GM21515 (cell line): ENCODE data around the gene OR14I1.

Experiments used
- ATAC-seq: cut with Tn5 transposase; IDR thresholded peaks from one replicate; pipeline ENCODE4 v1.9.1; 2021; ENCODE audit not compliant: unreplicated experiment

OR14I1 gene

GRCh38 chr1:248702714-248703113 lies at the start of gene OR14I1:
Gene OR14I1 (minus strand): TSS chr1:248702766.
- no peak for ATAC-seq

DNA sequence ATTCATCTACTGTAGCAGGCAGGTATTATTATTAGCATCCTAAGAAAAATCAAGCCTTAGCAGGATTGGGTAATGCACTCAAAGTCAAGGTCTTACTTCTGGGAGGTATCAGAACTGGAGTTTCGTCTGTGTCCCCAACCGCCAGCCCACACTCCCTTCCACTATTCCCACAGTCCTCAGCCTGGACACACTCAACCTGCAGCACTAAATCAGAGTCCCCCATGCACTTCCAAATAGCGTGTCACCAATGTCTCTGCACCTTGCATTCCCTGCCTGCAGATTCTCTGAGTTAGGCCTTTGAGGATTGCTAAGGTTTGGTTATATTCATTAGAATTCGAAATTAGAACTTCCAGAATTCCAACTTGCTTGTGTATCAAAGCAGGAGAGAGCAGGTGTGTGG lies 49.1 kb upstream of the OR14I1 start:
- ATAC-seq = no peak

DNA sequence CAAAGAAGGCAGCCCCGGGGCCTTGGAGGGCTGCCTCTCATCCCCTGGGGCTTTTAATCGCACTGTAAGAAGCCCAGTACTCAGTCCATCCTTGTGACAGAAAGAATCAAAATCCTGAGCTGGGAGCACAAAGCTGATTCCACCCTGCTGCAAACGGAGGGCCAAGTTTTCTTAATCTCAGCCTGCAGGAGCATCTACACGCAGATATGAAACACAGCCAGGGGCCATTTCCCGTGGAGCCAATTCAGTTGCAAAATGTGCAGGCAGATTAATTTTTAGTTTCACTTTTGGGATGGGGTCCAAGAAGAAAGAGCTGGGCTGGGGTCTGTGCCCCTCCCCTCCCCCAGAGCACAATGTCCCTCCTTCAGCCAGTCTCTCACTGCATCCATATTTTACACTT lies 48.6 kb upstream of the OR14I1 start:
- no peak for ATAC-seq

DNA sequence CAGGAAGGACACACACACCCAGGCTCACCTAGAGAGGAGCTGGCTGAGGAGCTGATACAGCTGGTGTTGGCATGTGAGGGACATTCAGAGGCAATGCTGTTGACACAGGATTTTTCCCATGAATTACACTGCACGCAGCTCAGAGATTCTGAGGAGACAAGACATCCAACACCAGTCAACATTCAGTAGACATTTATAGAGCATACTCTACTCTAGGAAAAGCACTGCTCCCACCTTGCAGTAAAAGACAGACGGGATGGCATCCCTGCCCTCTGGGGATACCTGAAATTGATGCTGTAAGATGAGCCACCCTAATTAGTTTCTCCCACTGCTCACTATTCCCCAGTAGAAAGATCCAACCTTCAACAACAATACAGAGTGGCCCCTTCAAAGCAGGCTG lies 47.9 kb upstream of the OR14I1 start:
- ATAC-seq = no peak

DNA sequence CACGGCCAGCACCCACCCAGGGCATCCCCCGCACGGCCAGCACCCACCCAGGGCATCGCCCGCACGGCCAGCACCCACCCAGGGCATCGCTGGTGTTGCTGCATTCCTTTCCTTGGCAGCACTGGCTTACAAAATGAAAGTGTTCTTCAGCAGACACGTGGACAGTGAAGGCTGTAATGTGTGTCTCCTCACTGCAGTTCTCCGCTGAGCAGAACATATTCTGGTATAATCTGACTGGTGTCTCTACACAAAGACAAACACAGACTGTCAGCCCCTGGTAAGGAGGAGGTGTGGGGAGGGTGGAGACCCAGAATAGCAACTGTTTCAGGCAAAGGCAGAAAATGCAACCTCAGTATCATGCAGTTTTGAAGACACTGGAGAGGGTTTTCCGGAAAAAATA lies 45.6 kb upstream of the OR14I1 start:
- ATAC-seq = no peak

DNA sequence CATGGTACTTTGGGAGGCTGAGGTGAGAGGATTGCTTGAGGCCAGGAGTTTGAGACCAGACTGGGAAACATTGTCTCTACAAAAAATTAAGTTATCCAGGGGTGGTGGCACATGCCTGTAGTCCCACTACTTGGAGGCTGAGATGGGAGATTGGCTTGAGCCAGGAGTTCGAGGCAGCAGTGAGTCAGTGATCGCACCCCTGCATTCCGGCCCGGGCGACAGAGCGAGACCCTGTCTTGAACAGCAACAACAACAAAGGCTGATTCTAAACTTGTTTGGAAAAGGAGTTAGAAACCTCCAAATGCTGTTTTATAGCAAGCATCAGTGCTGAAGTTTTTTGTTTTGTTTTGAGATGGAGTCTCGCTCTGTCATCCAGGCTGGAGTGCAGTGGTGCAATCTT lies 38.3 kb upstream of the OR14I1 start:
- no peak for ATAC-seq

- ATAC-seq = no peak
Measured at GRCh38 chr1:248739572-248740205, 37.1 kb upstream of the OR14I1 start.

- no peak for ATAC-seq
Measured at GRCh38 chr1:248737457-248737856, 34.9 kb upstream of the OR14I1 start.

- no peak for ATAC-seq
Measured at GRCh38 chr1:248736977-248737376, 34.4 kb upstream of the OR14I1 start.

DNA sequence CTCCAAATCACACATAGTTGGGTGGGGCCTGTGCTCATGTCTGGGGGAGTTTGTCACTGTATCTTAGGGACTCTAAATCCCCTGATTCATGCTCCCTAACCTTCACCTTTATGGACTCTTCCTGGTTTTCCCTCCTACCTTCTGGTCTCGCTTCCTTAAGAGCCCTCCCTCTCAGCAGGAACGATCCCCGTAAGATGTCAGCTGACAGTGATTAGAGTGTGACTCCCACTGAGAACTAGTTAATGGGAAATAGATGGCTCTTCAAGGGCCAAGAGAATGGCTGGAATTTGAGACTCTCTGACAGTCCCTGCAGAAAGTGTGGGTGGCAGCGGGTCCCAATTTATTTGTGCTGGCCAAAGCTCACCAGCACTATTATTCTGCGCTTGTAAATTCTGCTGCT lies 31.0 kb upstream of the OR14I1 start:
- ATAC-seq = no peak

- no peak for ATAC-seq
Measured at GRCh38 chr1:248730507-248731335, 28.2 kb upstream of the OR14I1 start.

DNA sequence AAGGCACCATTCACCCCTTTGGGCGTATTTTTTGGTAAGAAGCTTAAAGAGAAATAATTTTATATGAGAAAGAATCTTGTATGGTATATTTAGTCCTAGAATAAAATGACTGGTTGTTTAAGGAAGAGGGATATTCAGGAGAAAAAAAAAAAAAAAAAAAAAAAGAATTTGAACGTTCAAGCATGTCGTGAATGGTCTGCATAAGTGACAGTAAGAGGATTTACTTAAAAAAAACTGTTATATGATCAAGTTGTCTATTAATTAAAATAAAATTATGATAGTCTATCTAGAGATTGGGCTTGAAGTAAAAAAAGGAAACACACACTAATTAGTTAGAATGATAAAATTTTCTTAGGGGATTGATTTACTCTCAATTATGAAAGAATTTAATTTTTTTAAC lies 11.7 kb upstream of the OR14I1 start:
- no peak for ATAC-seq

DNA sequence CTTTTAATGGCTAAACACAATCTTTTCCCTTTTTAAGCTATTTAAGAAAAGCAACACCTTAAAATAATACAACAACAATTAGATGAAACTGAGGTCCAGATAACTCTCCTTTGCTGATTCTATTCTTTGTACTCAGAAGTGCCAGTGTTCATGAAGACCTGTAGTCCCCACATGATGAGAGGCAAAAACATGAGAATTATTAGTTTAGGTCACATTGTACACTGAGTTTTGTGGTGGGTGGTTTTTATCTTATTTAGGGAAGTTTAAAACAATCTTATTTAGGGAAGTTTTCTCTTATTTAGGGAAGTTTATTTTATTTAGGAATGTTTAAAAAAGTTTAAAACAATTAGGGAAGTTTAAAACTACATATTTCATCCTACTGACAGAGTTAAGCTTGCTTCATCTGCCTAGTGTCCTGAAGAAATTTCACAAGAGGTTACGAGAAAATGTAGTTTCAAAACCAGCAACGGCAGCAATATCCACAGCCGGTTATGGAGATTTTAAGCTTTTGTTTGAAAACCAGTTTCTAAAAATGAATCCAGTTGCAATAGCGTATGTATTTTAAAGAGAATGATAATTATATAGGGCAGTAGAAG lies 7.8 kb upstream of the OR14I1 start:
- ATAC-seq = no peak

DNA sequence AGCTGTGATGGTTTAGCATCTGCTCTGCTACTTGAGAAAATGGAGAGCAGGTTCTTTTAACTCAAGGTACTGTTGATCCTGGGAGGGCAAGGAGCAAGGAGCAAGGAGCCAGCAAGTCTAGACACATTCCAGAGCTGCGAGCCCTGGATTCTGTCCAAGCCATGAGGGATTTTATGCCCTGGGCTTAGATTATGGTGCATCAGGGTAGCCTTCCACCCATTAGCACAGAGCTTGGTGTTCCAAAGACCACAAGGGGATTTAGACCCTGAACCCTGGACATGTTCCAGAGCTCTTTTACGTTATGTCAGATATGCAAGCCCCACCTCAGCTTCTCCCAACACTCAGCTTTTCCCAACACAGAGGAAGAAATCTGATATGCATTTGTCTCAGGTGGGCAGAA lies 2.0 kb upstream of the OR14I1 start:
- ATAC-seq = no peak

- no peak for ATAC-seq
Measured at GRCh38 chr1:248703674-248704073, 1.1 kb upstream of the OR14I1 start.

DNA sequence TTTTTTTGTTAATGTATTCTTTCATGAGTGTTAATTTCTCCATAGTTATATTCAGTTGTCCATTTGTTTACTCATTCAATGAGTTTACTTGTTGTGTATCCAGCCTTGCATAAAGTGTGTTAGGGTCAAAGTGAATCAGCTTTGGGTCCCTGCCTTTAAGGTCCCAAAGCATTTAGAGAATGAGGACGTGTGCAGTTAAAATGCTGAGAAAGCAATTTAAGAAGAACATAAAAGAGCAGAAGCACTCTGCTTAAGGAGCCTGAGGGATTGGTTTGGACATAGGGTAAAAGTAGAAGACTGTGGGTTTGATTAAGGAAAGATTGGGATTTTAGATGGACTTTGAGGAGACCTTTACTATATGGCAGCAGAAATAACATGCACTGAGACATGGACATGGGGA lies 3.5 kb downstream of the OR14I1 start:
- no peak for ATAC-seq

DNA sequence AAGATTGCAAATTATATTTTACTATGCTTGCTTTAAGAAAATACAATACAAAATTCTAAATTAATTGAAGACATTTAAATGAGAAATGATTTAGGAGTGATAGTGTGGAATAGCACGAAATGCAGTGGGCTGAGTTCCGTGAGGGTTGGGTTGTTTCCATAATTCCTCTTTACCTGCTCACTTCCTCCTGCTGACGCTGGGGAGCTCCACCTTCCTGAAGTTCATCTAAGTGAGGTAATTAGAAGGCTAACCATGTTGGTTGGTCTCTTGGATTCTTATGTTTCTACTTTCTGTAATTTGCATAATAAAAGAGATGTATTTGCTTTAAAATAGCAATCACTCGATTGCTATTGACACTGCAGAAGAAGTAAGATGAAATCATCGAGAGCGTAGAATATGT lies 4.7 kb downstream of the OR14I1 start:
- no peak for ATAC-seq

DNA sequence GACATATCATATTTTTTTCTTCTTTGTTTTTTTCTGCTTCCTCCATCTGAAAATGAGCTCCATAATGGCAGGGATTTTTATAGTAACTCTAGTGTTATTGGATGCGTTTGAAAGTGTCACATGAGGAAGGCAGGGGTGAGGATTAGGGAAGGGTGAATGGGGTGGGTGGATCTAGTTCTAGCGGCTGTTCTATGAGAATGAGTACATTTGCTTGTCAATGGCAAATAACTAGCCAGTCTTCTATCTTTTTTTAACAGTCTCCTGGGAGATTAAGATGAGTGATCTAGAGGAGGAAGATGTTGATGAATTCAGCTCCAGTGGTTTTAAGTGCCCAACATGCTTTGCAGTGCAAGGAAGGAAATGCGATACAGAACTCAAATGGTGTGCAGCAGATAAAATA lies 5.8 kb downstream of the OR14I1 start:
- no peak for ATAC-seq

- no peak for ATAC-seq
Measured at GRCh38 chr1:248696261-248696660, 6.3 kb downstream of the OR14I1 start.

DNA sequence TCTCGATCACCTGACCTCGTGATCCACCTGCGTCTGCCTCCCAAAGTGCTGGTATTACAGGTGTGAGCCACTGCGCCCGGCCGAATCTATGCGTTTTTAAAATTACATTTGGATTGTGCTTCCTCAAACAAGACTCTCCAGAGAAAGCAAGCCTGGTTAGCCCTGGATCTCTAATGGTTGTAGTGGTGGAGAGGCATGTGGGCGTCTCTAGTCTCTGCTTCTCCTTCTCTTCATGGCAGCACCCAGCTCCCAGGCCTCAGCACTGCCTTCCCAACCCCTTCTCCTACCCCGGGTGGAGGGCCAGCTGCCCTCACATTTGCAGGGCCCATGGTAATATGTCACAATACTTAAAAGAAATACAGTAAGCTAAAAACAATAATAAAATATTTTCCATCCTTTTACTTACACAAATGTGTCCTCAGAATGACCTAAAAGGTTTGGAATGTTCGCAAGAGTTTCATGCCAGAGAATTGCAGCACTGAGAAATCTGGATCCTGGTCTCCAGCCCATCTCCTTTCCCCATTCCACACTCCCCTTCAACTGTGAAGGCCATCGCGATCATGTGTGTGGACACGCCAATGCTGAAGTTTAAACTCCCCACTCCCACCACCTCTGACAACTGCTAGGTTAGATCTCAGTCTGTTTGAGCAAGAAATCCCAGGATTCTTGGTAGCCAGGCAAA lies 7.0 kb downstream of the OR14I1 start:
- ATAC-seq = no peak

DNA sequence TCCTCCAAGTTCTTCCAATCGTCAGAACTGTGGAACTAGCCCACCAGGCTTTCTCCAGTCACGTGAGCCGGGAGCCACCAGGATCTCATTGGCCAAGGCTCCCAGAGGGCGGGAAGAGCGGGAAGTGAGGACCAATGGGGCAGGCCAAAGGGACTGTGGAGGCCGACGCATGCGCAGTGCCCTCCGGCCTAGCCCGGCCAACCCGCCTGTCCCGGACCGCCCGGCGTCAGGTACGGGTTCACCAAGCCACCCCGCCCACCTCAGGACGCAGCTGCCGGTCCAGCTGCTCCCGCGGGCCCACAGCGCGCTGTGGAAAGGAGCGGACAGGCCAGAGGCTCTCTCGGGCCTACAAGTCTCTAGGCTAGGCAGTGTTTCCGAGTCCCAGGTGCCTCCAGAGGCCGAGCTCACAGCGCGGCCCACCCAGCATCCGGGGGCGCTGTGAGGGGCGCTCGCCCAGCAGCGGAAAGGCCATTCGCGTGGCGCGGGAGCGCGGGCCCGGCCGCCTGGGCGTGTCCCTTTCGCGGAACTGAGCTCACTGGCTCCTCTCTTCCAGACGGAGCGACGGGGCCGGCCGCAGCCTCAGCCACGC lies 10.9 kb downstream of the OR14I1 start:
- no peak for ATAC-seq
